Activated CD8-positive, alpha-beta T cell treated with anti-CD3 and anti-CD28 coated beads, Interleukin-2, amount 10 ng/mL, durations not matched to agents 7 days and 5 days (primary cell): Measurements from ENCODE around the gene IDH3A. TPM values are rescaled to one million over a fixed set of nuclear protein-coding genes. Genes with fewer than 3 reads are reported as not detected.

Experiments
- ATAC-seq: fragments of 150-1000 bp; cut with Tn5 transposase; one replicate; pipeline ENCODE4 v1.10.0; 2021; ENCODE audit warnings: moderate library complexity
- CTCF ChIA-PET: fragments of 350-600 bp; sonication (Branson Sonifier 250); formaldehyde crosslinking; loops from one replicate; lab custom pipeline; 2021; ENCODE audit warnings: antibody characterized with exemption; lab: Charles Lee
- POLR2A ChIA-PET: fragments of 350-600 bp; sonication (Branson Sonifier 250); formaldehyde crosslinking; loops from one replicate; lab custom pipeline; 2021; ENCODE audit warnings: antibody characterized with exemption; lab: Charles Lee
- DNase-seq: peaks from one replicate; pipeline ENCODE4 v3.0.0-alpha.2; 2020
- H3K27ac Mint-ChIP-seq: one replicate; pipeline ENCODE4 v1.8.0; 2021; ENCODE audit warnings: mild to moderate bottlenecking, mixed read lengths
- H3K27me3 Mint-ChIP-seq: one replicate; pipeline ENCODE4 v1.8.0; 2021; ENCODE audit warnings: low read depth, mixed read lengths
- H3K36me3 Mint-ChIP-seq: one replicate; pipeline ENCODE4 v1.8.0; 2021; ENCODE audit warnings: low read depth, mixed read lengths
- H3K4me1 Mint-ChIP-seq: one replicate; pipeline ENCODE4 v1.8.0; 2021; ENCODE audit warnings: low read depth, mixed read lengths
- H3K4me3 Mint-ChIP-seq: one replicate; pipeline ENCODE4 v1.8.0; 2021; ENCODE audit warnings: mild to moderate bottlenecking, mixed read lengths
- H3K9me3 Mint-ChIP-seq: one replicate; pipeline ENCODE4 v1.8.0; 2022; ENCODE audit warnings: mixed read lengths; ENCODE audit not compliant: insufficient read depth
- total RNA-seq, 2 experiments: library from RNA; stranded (reverse); gene quantifications; one replicate each; pipeline ENCODE4 v1.2.3, GENCODE V29; 2021

Gene IDH3A
- total RNA-seq, 2 experiments from 2014 or later, result 80.7 to 84.2 TPM

- Mint-ChIP-seq H3K9me3 (no peaks in the 10 kb centered on the region), H3K27me3 (peaks cover 5% of the 10 kb centered on the region), H3K36me3 (peaks cover 3% of the 10 kb centered on the region), H3K4me3 (no peak overlapping the region), H3K4me1 (no peaks in the 10 kb centered on the region), H3K27ac (no peak overlapping the region)
- no peak for ATAC-seq
- ChIA-PET POLR2A (no interaction called here), CTCF (no interaction called here)
- DNase-seq, result no peak
Measured at GRCh38 chr15:78182336-78182700, 33.2 kb downstream of the IDH3A start.

DNA sequence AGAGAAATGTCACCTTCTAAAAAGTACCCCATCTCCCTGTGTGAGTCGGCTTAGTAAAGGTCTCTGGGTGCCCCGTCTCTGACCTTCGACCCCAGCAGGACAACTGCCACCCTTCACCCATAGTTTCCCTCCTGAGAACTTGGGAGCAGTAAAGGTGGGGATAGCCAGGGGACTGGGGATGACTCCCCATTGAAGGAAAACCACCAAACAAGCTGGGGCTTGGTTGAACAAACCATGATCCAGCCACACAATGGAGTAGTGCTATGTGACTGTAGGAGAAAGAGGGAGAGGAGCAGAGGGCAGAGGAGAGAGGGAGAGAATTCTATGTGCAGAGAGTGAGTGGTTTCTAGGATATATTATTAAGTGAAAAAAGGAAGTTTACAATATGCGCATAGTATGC, 33.7 kb downstream of the IDH3A start:
- CTCF ChIA-PET, result no interaction called here
- H3K9me3 Mint-ChIP-seq, result no peaks in the 10 kb centered on the region
- no peak overlapping the region for H3K27ac Mint-ChIP-seq
- peaks cover 3% of the 10 kb centered on the region for H3K36me3 Mint-ChIP-seq
- H3K4me1 Mint-ChIP-seq, result no peaks in the 10 kb centered on the region
- POLR2A ChIA-PET, result no interaction called here
- DNase-seq, result peak; percentile 8
- peaks cover 5% of the 10 kb centered on the region for H3K27me3 Mint-ChIP-seq
- no peak overlapping the region for H3K4me3 Mint-ChIP-seq
- ATAC-seq, result no peak

DNA sequence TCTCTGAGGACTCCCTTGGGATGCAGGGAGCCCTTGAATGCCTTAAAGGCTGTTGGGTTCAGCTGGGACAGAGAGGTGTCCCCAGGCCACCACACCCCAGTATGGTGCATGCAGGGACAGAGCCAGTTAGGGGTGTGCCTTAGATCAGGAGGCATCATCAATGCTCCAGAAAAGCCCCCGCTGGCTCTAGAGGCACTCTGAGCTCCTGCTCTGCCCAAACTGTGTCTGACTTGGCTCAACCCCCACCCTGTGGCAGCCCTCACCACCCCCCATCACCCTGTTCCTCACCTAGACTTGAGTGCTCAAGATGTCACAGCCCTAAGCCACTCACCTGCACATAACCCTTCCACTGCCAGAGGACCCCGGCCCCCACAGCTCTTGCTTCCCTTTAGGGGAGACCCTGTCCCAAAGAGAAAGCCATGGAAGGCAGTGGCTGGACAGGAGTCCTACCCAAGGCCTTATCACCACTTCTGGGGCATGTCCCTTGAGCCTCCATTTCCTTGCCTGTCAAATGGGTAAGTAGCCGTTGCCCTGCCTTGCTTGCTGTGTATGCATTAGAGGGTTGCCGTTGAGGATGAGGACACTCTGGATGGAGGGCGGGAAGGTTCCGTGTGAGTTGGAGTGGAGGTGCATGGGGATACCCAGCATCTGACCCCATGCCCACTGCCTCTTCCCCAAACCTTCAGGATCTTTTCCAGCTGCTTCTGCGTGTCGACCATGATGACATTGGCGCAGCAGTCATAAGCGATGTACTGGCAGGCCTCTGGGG, 43.8 kb downstream of the IDH3A start:
- ATAC-seq (peak; percentile 25), DNase-seq (no peak)
- ChIA-PET CTCF (interaction anchor here (0.9 to 7.1 kb wide), 3 partner anchors 16 to 81 kb away, joined by 4 to 211 read pairs (median 157); partner anchors contain the start of gene CIB2), POLR2A (interaction anchor here (0.6 kb wide), 1 partner anchor 43 kb away, joined by 3 read pairs; no protein-coding TSS in a partner anchor)
- H3K27me3 Mint-ChIP-seq, result peaks cover 11% of the 10 kb centered on the region
- no peak overlapping the region for H3K4me3 Mint-ChIP-seq
- H3K27ac Mint-ChIP-seq, result no peak overlapping the region
- H3K4me1 Mint-ChIP-seq, result no peaks in the 10 kb centered on the region
- H3K36me3 Mint-ChIP-seq, result no peaks in the 10 kb centered on the region
- H3K9me3 Mint-ChIP-seq, result no peaks in the 10 kb centered on the region

DNA sequence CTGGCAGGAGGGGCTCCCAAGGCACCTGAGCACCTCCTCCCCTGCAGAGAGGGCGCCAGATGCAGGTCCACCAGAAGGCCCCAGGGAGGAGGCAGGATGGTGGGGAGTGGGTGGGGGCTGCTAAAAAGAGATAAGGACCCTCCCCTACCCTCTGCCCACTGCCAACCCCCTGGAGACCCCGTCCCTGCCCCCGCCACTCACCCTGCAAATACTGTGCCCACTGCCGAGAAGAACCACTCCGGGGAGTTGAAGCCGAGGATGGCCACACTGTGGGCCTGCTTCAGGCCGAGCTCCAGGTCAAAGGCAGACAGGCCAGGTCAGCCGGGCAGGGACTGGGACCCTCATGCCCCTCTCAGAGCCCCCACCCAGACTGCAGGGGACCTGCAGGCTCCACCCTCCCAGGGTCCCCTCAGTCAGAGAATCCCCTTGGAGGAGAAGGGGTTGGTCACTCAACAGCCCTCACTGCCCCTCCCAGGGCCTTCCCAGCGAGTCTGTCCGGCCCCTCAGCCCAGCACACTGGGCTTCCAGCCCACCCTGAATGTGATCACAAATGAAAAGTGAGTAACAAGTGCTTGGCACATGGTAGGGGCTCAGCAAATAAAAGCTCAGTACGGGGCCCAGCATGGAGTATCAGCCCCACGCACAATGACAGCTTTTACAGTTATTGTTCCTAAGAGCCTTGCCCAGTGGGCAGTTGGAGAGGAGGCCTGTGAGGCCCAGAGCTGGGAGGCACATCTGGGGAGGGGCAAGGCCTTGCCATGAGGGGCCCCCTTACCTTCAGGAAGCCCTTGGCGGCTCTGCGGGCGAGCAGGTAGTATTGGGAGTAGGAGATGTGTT, 44.8 kb downstream of the IDH3A start:
- Mint-ChIP-seq H3K4me3 (no peak overlapping the region), H3K36me3 (no peaks in the 10 kb centered on the region), H3K27ac (no peak overlapping the region), H3K9me3 (no peaks in the 10 kb centered on the region), H3K27me3 (peaks cover 11% of the 10 kb centered on the region), H3K4me1 (no peaks in the 10 kb centered on the region)
- ATAC-seq, result no peak
- DNase-seq, result no peak
- ChIA-PET CTCF (interaction anchor here (2.0 to 7.1 kb wide), 6 partner anchors 11 to 187 kb away, joined by 5 to 211 read pairs (median 28); partner anchors contain the start of gene CIB2), POLR2A (interaction anchor here (0.5 to 0.6 kb wide), 2 partner anchors 33 to 44 kb away, joined by 3 read pairs; no protein-coding TSS in a partner anchor)

DNA sequence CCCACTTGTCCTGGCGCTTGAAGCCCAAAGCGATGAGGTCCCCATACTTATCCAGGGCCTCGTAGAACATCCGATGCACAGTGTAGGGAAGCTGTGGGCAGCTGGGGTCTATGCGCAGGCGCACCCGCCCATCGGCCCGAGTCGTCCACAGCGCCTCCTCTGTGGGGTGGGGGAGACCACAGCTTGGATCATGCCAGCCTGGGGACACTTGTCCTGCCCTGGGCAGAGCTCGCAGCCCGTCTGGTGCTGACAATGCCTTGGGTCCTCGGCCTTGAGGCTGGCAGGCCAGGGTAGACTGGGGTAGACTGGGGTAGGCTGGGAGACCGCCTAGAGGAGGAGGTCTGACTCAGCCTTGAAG, 45.4 kb downstream of the IDH3A start:
- Mint-ChIP-seq H3K4me3 (no peak overlapping the region), H3K9me3 (no peaks in the 10 kb centered on the region), H3K27ac (no peak overlapping the region), H3K27me3 (peaks cover 11% of the 10 kb centered on the region), H3K4me1 (no peaks in the 10 kb centered on the region), H3K36me3 (no peaks in the 10 kb centered on the region)
- ATAC-seq (no peak), DNase-seq (no peak)
- POLR2A ChIA-PET, result interaction anchor here (0.5 to 1.6 kb wide), 2 partner anchors 32 to 63 kb away, joined by 3 to 7 read pairs; partner anchors contain the start of gene CIB2
- CTCF ChIA-PET, result interaction anchor here (1.2 to 7.1 kb wide), 27 partner anchors 9 to 284 kb away, joined by 3 to 211 read pairs (median 10); partner anchors contain the start of genes ACSBG1, CIB2 and IDH3A

DNA sequence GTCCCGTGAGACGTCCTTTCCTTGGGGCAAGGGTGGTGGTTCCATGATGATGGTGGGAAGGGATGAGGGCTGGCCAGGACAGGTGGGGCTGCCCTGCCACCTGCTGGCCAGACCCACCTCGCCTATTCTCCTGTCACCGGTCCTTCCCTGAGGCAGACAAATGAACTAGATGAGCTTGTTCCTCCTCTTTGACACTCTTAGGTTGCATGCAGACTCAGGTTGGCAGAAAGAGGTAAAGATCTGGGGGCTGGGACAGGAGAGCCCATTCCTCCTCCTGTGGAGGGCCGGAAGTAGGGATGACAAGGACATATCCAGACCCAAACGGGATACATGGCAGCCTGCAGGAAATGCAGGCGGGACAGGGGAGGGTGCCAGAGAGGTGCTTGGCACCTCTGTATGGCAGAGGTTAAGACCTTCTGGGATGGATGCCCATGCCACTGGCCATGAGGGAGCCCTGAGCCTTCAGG, 46.6 kb downstream of the IDH3A start:
- ChIA-PET POLR2A (interaction anchor here (0.5 to 1.6 kb wide), 2 partner anchors 65 to 291 kb away, joined by 3 to 7 read pairs; partner anchors contain the start of gene CIB2), CTCF (interaction anchor here (0.6 to 7.1 kb wide), 51 partner anchors 9 to 286 kb away, joined by 3 to 211 read pairs (median 7); partner anchors contain the start of genes ACSBG1, CIB2, DNAJA4 and IDH3A)
- DNase-seq, result peak; percentile 62
- H3K4me3 Mint-ChIP-seq, result no peak overlapping the region
- H3K27ac Mint-ChIP-seq, result no peak overlapping the region
- H3K27me3 Mint-ChIP-seq, result peaks cover 5% of the 10 kb centered on the region
- ATAC-seq, result peak; percentile 90
- no peaks in the 10 kb centered on the region for H3K4me1 Mint-ChIP-seq
- no peaks in the 10 kb centered on the region for H3K36me3 Mint-ChIP-seq
- no peaks in the 10 kb centered on the region for H3K9me3 Mint-ChIP-seq

DNA sequence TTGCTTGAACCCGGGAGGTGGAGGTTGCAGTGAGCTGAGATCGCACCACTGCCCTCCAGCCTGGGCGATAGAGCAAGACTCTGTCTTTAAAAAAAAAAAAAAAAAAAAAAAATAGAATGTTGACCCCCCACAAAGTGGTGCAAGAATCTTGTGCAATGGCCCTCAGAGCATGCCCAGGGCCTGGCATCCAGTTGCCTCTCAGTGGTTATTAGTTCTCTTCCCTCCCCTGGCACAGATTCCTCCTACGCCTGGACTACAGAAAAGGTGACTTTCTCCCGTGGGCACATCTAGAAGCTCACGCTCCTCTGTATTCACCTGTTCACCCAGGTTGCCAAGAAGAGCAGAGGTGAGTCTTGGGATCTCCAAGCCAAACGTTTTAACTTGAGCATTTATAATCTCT, 48.5 kb downstream of the IDH3A start:
- Mint-ChIP-seq H3K36me3 (no peaks in the 10 kb centered on the region), H3K9me3 (no peaks in the 10 kb centered on the region), H3K27me3 (peaks cover 2% of the 10 kb centered on the region), H3K4me3 (no peak overlapping the region), H3K4me1 (no peaks in the 10 kb centered on the region), H3K27ac (no peak overlapping the region)
- ChIA-PET CTCF (interaction anchor here (0.9 to 7.1 kb wide), 5 partner anchors 42 to 239 kb away, joined by 3 to 211 read pairs (median 36); partner anchors contain the start of gene CIB2), POLR2A (no interaction called here)
- no peak for ATAC-seq
- no peak for DNase-seq

- ChIA-PET POLR2A (no interaction called here), CTCF (interaction anchor here (1.2 to 7.1 kb wide), 3 partner anchors 10 to 72 kb away, joined by 3 to 211 read pairs (median 4); partner anchors contain the start of gene CIB2)
- Mint-ChIP-seq H3K4me3 (no peak overlapping the region), H3K4me1 (no peaks in the 10 kb centered on the region), H3K27me3 (peaks cover 2% of the 10 kb centered on the region), H3K27ac (no peak overlapping the region), H3K9me3 (no peaks in the 10 kb centered on the region), H3K36me3 (no peaks in the 10 kb centered on the region)
- DNase-seq (no peak), ATAC-seq (no peak)
Measured at GRCh38 chr15:78200276-78200930, 51.2 kb downstream of the IDH3A start.

DNA sequence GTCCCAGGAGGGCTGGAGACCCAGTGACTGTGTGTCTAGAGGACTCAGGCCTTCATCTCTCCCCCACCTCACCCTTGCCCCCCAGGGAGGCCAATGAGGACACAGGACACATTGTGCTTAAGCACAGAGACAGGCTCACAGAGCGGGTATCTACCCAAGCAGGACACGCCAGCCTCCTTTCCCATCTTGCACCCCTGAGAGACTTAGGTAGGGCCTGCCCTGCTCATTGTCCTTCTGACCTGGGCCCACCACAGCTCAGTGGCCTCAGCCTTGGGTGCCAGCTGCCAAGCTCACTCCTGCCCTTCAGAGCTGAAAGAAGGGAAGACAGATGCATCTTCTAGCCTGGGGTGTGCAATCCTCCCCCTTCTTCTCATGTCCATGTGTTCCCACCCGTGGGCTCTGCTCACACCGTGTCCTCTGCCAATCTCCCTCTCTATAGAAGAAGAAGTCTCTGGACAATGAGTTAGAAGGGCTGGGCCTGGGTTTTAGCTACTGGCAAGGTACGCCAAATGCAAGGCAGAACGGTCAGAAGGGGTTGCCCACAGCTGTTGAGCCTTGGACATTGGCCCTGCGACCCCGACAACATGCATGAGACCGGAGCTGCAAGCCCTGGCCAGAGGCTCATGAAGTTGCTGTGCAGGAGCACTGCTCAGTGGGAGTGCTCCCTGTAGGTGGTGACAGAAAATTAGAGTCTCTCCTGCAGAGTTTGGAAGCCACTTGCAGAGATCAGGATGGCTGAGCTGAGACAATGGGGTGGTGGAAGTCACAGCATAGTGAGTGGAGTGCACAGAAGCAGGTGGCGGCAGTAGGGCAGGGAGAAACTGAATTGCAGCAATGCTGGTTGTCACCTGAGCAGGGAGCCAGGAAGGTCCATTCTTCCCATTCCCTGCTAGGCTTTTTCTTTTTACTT, 52.4 kb downstream of the IDH3A start:
- ChIA-PET POLR2A (no interaction called here), CTCF (interaction anchor here (0.7 to 1.3 kb wide), 4 partner anchors 39 to 1188 kb away, joined by 3 to 4 read pairs (median 4); no protein-coding TSS in a partner anchor)
- peaks cover 2% of the 10 kb centered on the region for H3K27me3 Mint-ChIP-seq
- H3K27ac Mint-ChIP-seq, result no peak overlapping the region
- no peak for ATAC-seq
- no peaks in the 10 kb centered on the region for H3K36me3 Mint-ChIP-seq
- DNase-seq, result no peak
- no peaks in the 10 kb centered on the region for H3K4me1 Mint-ChIP-seq
- H3K9me3 Mint-ChIP-seq, result no peaks in the 10 kb centered on the region
- H3K4me3 Mint-ChIP-seq, result no peak overlapping the region
